Chondrocyte (in vitro differentiated cells): ENCODE data around the gene DRAXIN. TPM values are rescaled to one million over a fixed set of nuclear protein-coding genes. Genes with fewer than 3 reads are reported as not detected.
A peak's percentile ranks its signal among the peaks of the same experiment; 100 is the strongest.

Experiments used
- DNase-seq: peaks from one replicate; pipeline ENCODE4 v3.0.0; 2021; ENCODE audit warnings: mixed read lengths, low spot score
- H3K27ac Mint-ChIP-seq: one replicate; pipeline ENCODE4 v1.8.0; 2021; ENCODE audit warnings: mild to moderate bottlenecking, moderate library complexity, mixed read lengths; ENCODE audit not compliant: unreplicated experiment
- H3K27me3 Mint-ChIP-seq: 2 replicates; pipeline ENCODE4 v1.8.0; 2021; ENCODE audit warnings: low read depth, mixed read lengths
- H3K36me3 Mint-ChIP-seq: 2 replicates; pipeline ENCODE4 v1.8.0; 2021; ENCODE audit warnings: low read depth, mixed read lengths
- H3K4me1 Mint-ChIP-seq: 2 replicates; pipeline ENCODE4 v1.8.0; 2021; ENCODE audit warnings: low read depth, mild to moderate bottlenecking, mixed read lengths
- H3K4me3 Mint-ChIP-seq: one replicate; pipeline ENCODE4 v1.8.0; 2021; ENCODE audit warnings: mild to moderate bottlenecking, moderate library complexity, mixed read lengths; ENCODE audit not compliant: unreplicated experiment
- H3K9me3 Mint-ChIP-seq: 2 replicates; pipeline ENCODE4 v1.8.0; 2021; ENCODE audit warnings: low read depth, mixed read lengths
- CTCF ChIP-seq: fragments of 200-600 bp; sonication (generic); IDR thresholded peaks from 2 replicates; pipeline ENCODE4 v1.5.0; 2021; ENCODE audit warnings: antibody characterized with exemption, mild to moderate bottlenecking, moderate library complexity
- total RNA-seq: library from RNA; stranded (reverse); gene quantifications from 3 replicates; pipeline ENCODE4 v1.2.1, GENCODE V29; 2021

The DRAXIN gene
- total RNA-seq, 1 donor from 2014 or later: 0.17 TPM

DNA sequence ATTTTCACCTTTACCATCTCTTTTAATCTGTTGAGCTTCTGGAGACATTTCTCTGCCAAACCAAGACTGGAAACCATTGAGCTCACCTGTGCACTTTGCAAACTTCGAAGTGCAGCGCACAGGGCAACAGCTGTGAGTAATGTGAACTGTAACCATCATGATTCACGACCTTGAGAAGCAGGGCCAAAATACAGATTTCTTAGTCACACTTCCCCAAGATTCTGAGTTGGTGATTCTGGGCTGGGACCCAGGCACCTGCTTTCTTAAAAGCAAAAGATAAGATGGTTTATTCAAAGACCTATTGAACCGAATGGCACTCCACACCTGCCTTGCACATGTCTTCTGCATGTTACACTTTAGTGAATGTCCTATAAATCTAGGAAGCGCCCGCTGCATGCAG, 54.6 kb downstream of the DRAXIN start:
- H3K27me3 Mint-ChIP-seq: no peaks in the 10 kb centered on the region
- no peak overlapping the region for H3K4me3 Mint-ChIP-seq
- no peak for TF ChIP-seq CTCF
- H3K36me3 Mint-ChIP-seq: peaks cover 12% of the 10 kb centered on the region
- no peak for DNase-seq
- no peaks in the 10 kb centered on the region for H3K4me1 Mint-ChIP-seq
- H3K27ac Mint-ChIP-seq: no peak overlapping the region
- H3K9me3 Mint-ChIP-seq: no peaks in the 10 kb centered on the region

- DNase-seq: no peak
- H3K27ac Mint-ChIP-seq: no peak overlapping the region
- peaks cover 12% of the 10 kb centered on the region for H3K36me3 Mint-ChIP-seq
- H3K9me3 Mint-ChIP-seq: no peaks in the 10 kb centered on the region
- TF ChIP-seq CTCF: no peak
- H3K4me1 Mint-ChIP-seq: peaks cover 2% of the 10 kb centered on the region
- no peaks in the 10 kb centered on the region for H3K27me3 Mint-ChIP-seq
- no peak overlapping the region for H3K4me3 Mint-ChIP-seq
Measured at GRCh38 chr1:11746795-11747487, 55.4 kb downstream of the DRAXIN start.

- peaks cover 12% of the 10 kb centered on the region for H3K36me3 Mint-ChIP-seq
- no peak overlapping the region for H3K4me3 Mint-ChIP-seq
- no peaks in the 10 kb centered on the region for H3K9me3 Mint-ChIP-seq
- DNase-seq: no peak
- H3K27ac Mint-ChIP-seq: no peak overlapping the region
- no peak for TF ChIP-seq CTCF
- H3K4me1 Mint-ChIP-seq: peaks cover 11% of the 10 kb centered on the region
- H3K27me3 Mint-ChIP-seq: no peaks in the 10 kb centered on the region
Measured at GRCh38 chr1:11748294-11749202, 57.0 kb downstream of the DRAXIN start.

GRCh38 chr1:11749203-11749689, 57.7 kb downstream of the DRAXIN start:
- DNase-seq: no peak
- H3K27ac Mint-ChIP-seq: no peak overlapping the region
- TF ChIP-seq CTCF: peak; percentile 49
- H3K4me1 Mint-ChIP-seq: peaks cover 16% of the 10 kb centered on the region
- peaks cover 12% of the 10 kb centered on the region for H3K36me3 Mint-ChIP-seq
- no peaks in the 10 kb centered on the region for H3K27me3 Mint-ChIP-seq
- H3K4me3 Mint-ChIP-seq: no peak overlapping the region
- H3K9me3 Mint-ChIP-seq: no peaks in the 10 kb centered on the region

DNA sequence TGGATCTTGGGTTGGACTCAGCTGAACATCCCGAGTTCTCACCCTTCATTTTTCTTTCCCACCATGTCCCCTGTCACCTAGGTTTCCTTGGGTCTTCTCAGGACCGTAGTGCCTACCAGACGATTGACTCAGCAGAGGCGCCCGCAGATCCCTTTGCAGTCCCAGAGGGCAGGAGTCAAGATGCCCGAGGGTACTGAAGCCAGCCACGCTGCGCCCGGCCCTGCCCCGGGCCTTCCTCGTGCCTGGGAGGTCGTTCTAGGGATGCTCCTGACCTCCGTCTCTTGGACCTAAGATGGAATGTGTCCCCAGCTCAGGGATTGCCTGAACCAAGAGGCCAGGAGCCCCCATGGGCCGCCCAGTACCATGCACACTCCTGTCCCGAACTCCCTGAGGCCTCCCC, 58.5 kb downstream of the DRAXIN start:
- Mint-ChIP-seq H3K36me3 (peaks cover 12% of the 10 kb centered on the region), H3K9me3 (no peaks in the 10 kb centered on the region), H3K27ac (no peak overlapping the region), H3K4me3 (no peak overlapping the region), H3K4me1 (peaks cover 16% of the 10 kb centered on the region), H3K27me3 (no peaks in the 10 kb centered on the region)
- no peak for DNase-seq
- no peak for TF ChIP-seq CTCF
